GM12878 (cell line): Measurements from ENCODE around the gene DIAPH1. TPM values are rescaled to one million over a fixed set of nuclear protein-coding genes. Genes with fewer than 3 reads are reported as not detected.

ENCODE experiments used
- ATAC-seq: fragments of 200-7000 bp; cut with Tn5 transposase; 3 replicates; pipeline ENCODE4 v1.9.1; 2020; ENCODE audit warnings: mild to moderate bottlenecking, moderate library complexity
- BruUV-seq: library from RNA; stranded (reverse); fragments of 400-500 nt; replicated peaks from 2 replicates; lab custom pipeline; 2021; lab: Mats Ljungman, UMichigan
- CTCF ChIA-PET: fragments of 300-600 bp; sonication (Branson Sonifier 250); formaldehyde crosslinking; extraction: SDS; loops from one replicate; lab custom pipeline; 2021; ENCODE audit warnings: inconsistent platforms; lab: Yijun Ruan, JAX
- POLR2A ChIA-PET: fragments of 350-600 bp; formaldehyde crosslinking; extraction: SDS; loops from one replicate; lab custom pipeline; 2021; ENCODE audit warnings: inconsistent platforms; lab: Charles Lee
- RAD21 ChIA-PET: fragments of 300-600 bp; sonication (Branson Sonifier 250); formaldehyde crosslinking; loops from one replicate; lab custom pipeline; 2023; ENCODE audit warnings: antibody characterized with exemption; ENCODE audit not compliant: unreplicated experiment; lab: Charles Lee
- SMC1A ChIA-PET: fragments of 300-600 bp; sonication (Branson Sonifier 250); formaldehyde crosslinking; loops from one replicate; lab custom pipeline; 2023; ENCODE audit not compliant: unreplicated experiment, uncharacterized antibody; lab: Charles Lee
- DNase-seq: peaks from one replicate; pipeline ENCODE4 v3.0.0-alpha.2; 2011; ENCODE audit warnings: low read depth, low spot score
- FAIRE-seq: peaks from 3 replicates; lab custom pipeline; 2011; peaks lifted over from hg19 to GRCh38; lab: Jason Lieb, UNC
- H2AFZ ChIP-seq: 2 replicates; pipeline ENCODE4 v1.6.0; 2011; ENCODE audit warnings: low read depth, low read length, control low read depth; ENCODE audit not compliant: control insufficient read depth
- H3K27ac ChIP-seq: 2 replicates; pipeline ENCODE4 v1.5.1; 2011; ENCODE audit warnings: control low read depth; ENCODE audit not compliant: control insufficient read depth, insufficient read depth
- H3K27me3 ChIP-seq, 2 experiments: replicated peaks in 1 of 2; 2 replicates each; pipeline versions ENCODE4 v1.6.0 to v1.6.1; 2011; ENCODE audit warnings: low read length in 1 of 2; ENCODE audit not compliant: control insufficient read depth in 2 of 2, insufficient read depth in 2 of 2
- H3K36me3 ChIP-seq, 2 experiments: 2 replicates each; pipeline ENCODE4 v1.5.1; 2011; ENCODE audit warnings: low read length in 1 of 2; ENCODE audit not compliant: control insufficient read depth in 2 of 2, insufficient read depth in 2 of 2
- H3K4me1 ChIP-seq: 2 replicates; pipeline ENCODE4 v1.6.1; 2011; ENCODE audit warnings: mild to moderate bottlenecking, low read length, moderate library complexity, mixed read lengths; ENCODE audit not compliant: control insufficient read depth, insufficient read depth
- H3K4me2 ChIP-seq: 2 replicates; pipeline ENCODE4 v1.6.0; 2011; ENCODE audit warnings: control low read depth; ENCODE audit not compliant: control insufficient read depth, insufficient read depth
- H3K4me3 ChIP-seq: fragments of 200-600 bp; sonication (generic); 2 replicates; pipeline ENCODE4 v1.5.1; 2016
- H3K79me2 ChIP-seq: 2 replicates; pipeline ENCODE4 v1.6.0; 2011; ENCODE audit warnings: low read length; ENCODE audit not compliant: control insufficient read depth, insufficient read depth
- H3K9ac ChIP-seq: 2 replicates; pipeline ENCODE4 v1.8.0; 2011; ENCODE audit warnings: low read length, control low read depth, mixed read lengths; ENCODE audit not compliant: control insufficient read depth, insufficient read depth
- H3K9me3 ChIP-seq: replicated peaks from 3 replicates; pipeline ENCODE4 v1.5.1; 2011; ENCODE audit warnings: mild to moderate bottlenecking, low read length; ENCODE audit not compliant: control insufficient read depth, insufficient read depth
- H4K20me1 ChIP-seq: 2 replicates; pipeline ENCODE4 v1.6.0; 2011; ENCODE audit not compliant: control insufficient read depth, insufficient read depth
- CREM ChIP-seq: IDR thresholded peaks from 2 replicates; pipeline ENCODE4 v1.6.1; 2014; ENCODE audit warnings: antibody characterized with exemption, low read depth
- ETV6 ChIP-seq, 2 experiments: fragments of 450-650 bp in 1 of 2; IDR thresholded peaks in 1 of 2; conservative IDR thresholded peaks in 1 of 2; 2 replicates each; pipeline ENCODE4 v1.6.1; 2014; ENCODE audit warnings: antibody characterized with exemption in 1 of 2, borderline replicate concordance in 1 of 2, low read depth in 1 of 2, mild to moderate bottlenecking in 1 of 2, moderate library complexity in 1 of 2
- GATAD2B ChIP-seq: fragments of 450-650 bp; conservative IDR thresholded peaks from 2 replicates; pipeline ENCODE4 v1.6.1; 2017; ENCODE audit warnings: low read depth, mild to moderate bottlenecking, moderate library complexity
- HDAC6 ChIP-seq: fragments of 200-600 bp; sonication (generic); IDR thresholded peaks from one replicate; pipeline ENCODE4 v1.8.0; 2017; ENCODE audit warnings: antibody characterized with exemption; ENCODE audit not compliant: unreplicated experiment
- MYC ChIP-seq: IDR thresholded peaks from 2 replicates; pipeline ENCODE4 v1.6.1; 2011; ENCODE audit warnings: mild to moderate bottlenecking, low read length, moderate library complexity, inconsistent platforms; ENCODE audit not compliant: insufficient read depth, insufficient replicate concordance, insufficient read length, severe bottlenecking
- NRF1 ChIP-seq: conservative IDR thresholded peaks from 2 replicates; pipeline ENCODE4 v1.6.1; 2011; ENCODE audit warnings: mild to moderate bottlenecking, low read depth, low read length, improper control_type of control experiment
- RCOR1 ChIP-seq: conservative IDR thresholded peaks from 2 replicates; pipeline ENCODE4 v1.6.1; 2012; ENCODE audit warnings: low read depth, low read length, improper control_type of control experiment
- SP1 ChIP-seq: IDR thresholded peaks from one replicate; pipeline ENCODE4 v1.6.1; 2011; ENCODE audit warnings: low read depth, low read length
- SREBF1 ChIP-seq: IDR thresholded peaks from 2 replicates; pipeline ENCODE4 v1.6.1; 2012; ENCODE audit warnings: mild to moderate bottlenecking, low read length
- WGBS: methylation state at CpG from one replicate; pipeline ENCODE4 v1.1.6; 2016; ENCODE audit warnings: low lambda C conversion rate; ENCODE audit not compliant: insufficient replicate concordance, insufficient coverage; ENCODE audit errors: missing lambda C conversion rate; 5-methylcytosine and 5-hydroxymethylcytosine counted together
- in situ Hi-C: fragments of 300-500 bp; cut with MboI; formaldehyde crosslinking; loops from 9 replicates; pipeline ENCODE4 v1.14.3; 2018; ENCODE audit warnings: mixed read lengths
- intact Hi-C: fragments of 100-400 bp; cut with micrococcal nuclease; formaldehyde crosslinking; loops from one replicate; pipeline ENCODE4 v1.14.2; 2022; ENCODE audit not compliant: unreplicated experiment
- polyA plus RNA-seq, 11 experiments: library from polyadenylated mRNA; depleted of rRNA in 4 of 11; unstranded in 6 of 11; stranded (reverse) in 5 of 11; fragments of >200 nt; fragmentation: Nextera tagmentation in 4 of 11; fragmentation: Illumina TruSeq in 1 of 11; extraction: Ambion mirVana in 4 of 11; extraction: Trizol in 1 of 11; gene quantifications; 1 replicate in 1 of 11; 2 replicates in 10 of 11; pipeline versions ENCODE4 v1.2.1 to v1.2.3, GENCODE V29; 2011 to 2016; ENCODE audit warnings: inconsistent platforms in 2 of 11, missing spikeins in 2 of 11, low read depth in 1 of 11
- total RNA-seq, 4 experiments: library from RNA; depleted of rRNA in 3 of 4; stranded (reverse); fragments of >200 nt in 3 of 4; fragmentation: Illumina TruSeq in 1 of 4; extraction: Trizol in 1 of 4; gene quantifications; 2 replicates each; pipeline versions ENCODE4 v1.2.1 to v1.2.3, GENCODE V29; 2013 to 2021
- TF ChIP-seq, protein P1 (sequence below): fragments of 450-650 bp; IDR thresholded peaks from 2 replicates; pipeline ENCODE4 v1.6.1; 2017; ENCODE audit warnings: mild to moderate bottlenecking, moderate library complexity
- TF ChIP-seq, protein P2 (sequence below): fragments of 450-650 bp; IDR thresholded peaks from 2 replicates; pipeline ENCODE4 v1.6.1; 2014; ENCODE audit warnings: mild to moderate bottlenecking
- TF ChIP-seq, protein P3 (sequence below): fragments of 450-650 bp; IDR thresholded peaks from 2 replicates; pipeline ENCODE4 v1.6.1; 2017; ENCODE audit warnings: antibody characterized with exemption, mild to moderate bottlenecking, moderate library complexity
- TF ChIP-seq, protein P4 (sequence below): IDR thresholded peaks from 2 replicates; pipeline ENCODE4 v1.6.1; 2012; ENCODE audit warnings: low read depth, low read length, improper control_type of control experiment

Gene DIAPH1
- total and polyA plus RNA-seq, 10 of the 15 experiments (the other 5 are each of a cell fraction or from before 2014, with no cell fraction given): 37.8 to 168 (median 59.0) TPM

- TF ChIP-seq, protein P1, sequence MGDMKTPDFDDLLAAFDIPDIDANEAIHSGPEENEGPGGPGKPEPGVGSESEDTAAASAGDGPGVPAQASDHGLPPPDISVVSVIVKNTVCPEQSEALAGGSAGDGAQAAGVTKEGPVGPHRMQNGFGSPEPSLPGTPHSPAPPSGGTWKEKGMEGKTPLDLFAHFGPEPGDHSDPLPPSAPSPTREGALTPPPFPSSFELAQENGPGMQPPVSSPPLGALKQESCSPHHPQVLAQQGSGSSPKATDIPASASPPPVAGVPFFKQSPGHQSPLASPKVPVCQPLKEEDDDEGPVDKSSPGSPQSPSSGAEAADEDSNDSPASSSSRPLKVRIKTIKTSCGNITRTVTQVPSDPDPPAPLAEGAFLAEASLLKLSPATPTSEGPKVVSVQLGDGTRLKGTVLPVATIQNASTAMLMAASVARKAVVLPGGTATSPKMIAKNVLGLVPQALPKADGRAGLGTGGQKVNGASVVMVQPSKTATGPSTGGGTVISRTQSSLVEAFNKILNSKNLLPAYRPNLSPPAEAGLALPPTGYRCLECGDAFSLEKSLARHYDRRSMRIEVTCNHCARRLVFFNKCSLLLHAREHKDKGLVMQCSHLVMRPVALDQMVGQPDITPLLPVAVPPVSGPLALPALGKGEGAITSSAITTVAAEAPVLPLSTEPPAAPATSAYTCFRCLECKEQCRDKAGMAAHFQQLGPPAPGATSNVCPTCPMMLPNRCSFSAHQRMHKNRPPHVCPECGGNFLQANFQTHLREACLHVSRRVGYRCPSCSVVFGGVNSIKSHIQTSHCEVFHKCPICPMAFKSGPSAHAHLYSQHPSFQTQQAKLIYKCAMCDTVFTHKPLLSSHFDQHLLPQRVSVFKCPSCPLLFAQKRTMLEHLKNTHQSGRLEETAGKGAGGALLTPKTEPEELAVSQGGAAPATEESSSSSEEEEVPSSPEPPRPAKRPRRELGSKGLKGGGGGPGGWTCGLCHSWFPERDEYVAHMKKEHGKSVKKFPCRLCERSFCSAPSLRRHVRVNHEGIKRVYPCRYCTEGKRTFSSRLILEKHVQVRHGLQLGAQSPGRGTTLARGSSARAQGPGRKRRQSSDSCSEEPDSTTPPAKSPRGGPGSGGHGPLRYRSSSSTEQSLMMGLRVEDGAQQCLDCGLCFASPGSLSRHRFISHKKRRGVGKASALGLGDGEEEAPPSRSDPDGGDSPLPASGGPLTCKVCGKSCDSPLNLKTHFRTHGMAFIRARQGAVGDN: no peak
- TF ChIP-seq MYC (no peak), SREBF1 (no peak), GATAD2B (no peak)
- TF ChIP-seq, protein P2, sequence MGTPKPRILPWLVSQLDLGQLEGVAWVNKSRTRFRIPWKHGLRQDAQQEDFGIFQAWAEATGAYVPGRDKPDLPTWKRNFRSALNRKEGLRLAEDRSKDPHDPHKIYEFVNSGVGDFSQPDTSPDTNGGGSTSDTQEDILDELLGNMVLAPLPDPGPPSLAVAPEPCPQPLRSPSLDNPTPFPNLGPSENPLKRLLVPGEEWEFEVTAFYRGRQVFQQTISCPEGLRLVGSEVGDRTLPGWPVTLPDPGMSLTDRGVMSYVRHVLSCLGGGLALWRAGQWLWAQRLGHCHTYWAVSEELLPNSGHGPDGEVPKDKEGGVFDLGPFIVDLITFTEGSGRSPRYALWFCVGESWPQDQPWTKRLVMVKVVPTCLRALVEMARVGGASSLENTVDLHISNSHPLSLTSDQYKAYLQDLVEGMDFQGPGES: no peak
Observed at GRCh38 chr5:141517312-141517711, 101.5 kb downstream of the DIAPH1 start (continued).

DNA sequence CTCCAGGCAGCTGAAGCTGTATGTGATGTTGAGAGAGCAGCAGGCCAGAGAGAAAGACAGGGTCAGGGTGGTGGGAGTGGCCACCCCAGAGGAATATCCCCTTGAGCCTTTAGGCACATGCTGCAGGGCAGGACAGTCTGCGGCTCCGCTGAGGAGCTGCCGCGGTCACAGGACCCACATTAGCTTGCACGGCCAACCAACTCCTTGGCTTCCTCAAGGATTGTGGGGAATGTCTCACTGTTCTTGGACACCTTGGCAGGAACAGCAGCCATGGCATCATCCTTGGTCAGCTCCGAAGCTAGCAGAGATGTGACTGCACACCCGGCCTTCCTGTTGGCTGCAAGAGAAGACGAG is 102.2 kb downstream of the DIAPH1 start:
- no peaks in the 10 kb centered on the region for H3K79me2 ChIP-seq
- peaks cover 13 to 38% of the 10 kb centered on the region in 2 experiments for H3K36me3 ChIP-seq
- ChIA-PET RAD21 (interaction anchor here (11.6 kb wide), 1 partner anchor 40 kb away, joined by 109 read pairs; the partner anchor contains the start of gene PCDHGC3), SMC1A (interaction anchor here (0.9 to 10.8 kb wide), 4 partner anchors 9 to 103 kb away, joined by 3 to 176 read pairs (median 6); partner anchors contain the start of genes PCDHGA12 and PCDHGC3), POLR2A (no interaction called here), CTCF (interaction anchor here (1.5 to 6.0 kb wide), 3 partner anchors 9 to 41 kb away, joined by 7 to 194 read pairs (median 42); partner anchors contain the start of gene PCDHGC3)
- in situ Hi-C loops (no loop called here), intact Hi-C loops (no loop called here)
- peaks cover 37% of the 10 kb centered on the region for H3K4me1 ChIP-seq
- H2AFZ ChIP-seq: no peak overlapping the region
- no peak overlapping the region for H3K4me3 ChIP-seq
- DNase-seq: no peak
- 97% methylated on average over 8 of the region's 8 CpGs for whole genome bisulfite sequencing
- ATAC-seq: no peak
- H3K9me3 ChIP-seq: no peaks in the 10 kb centered on the region
- H3K4me2 ChIP-seq: no peak overlapping the region
- H3K9ac ChIP-seq: no peak overlapping the region
- H3K27ac ChIP-seq: no peak overlapping the region
- no TSS peak for BruUV-seq
- H4K20me1 ChIP-seq: no peaks in the 10 kb centered on the region
- no peaks in the 10 kb centered on the region for H3K27me3 ChIP-seq
- no peak for FAIRE-seq
- TF ChIP-seq CREM (no peak), RCOR1 (no peak), SP1 (no peak), ETV6 (conservative IDR thresholded peaks at IDR 0.05 in 1 of 2, IDR thresholded peaks at IDR 0.05 in 1 of 2; ENCODE audit: borderline replicate concordance in 1 of 2, low read depth in 1 of 2) (no peak), NRF1 (no peak), HDAC6 (no peak)
- TF ChIP-seq, protein P3, sequence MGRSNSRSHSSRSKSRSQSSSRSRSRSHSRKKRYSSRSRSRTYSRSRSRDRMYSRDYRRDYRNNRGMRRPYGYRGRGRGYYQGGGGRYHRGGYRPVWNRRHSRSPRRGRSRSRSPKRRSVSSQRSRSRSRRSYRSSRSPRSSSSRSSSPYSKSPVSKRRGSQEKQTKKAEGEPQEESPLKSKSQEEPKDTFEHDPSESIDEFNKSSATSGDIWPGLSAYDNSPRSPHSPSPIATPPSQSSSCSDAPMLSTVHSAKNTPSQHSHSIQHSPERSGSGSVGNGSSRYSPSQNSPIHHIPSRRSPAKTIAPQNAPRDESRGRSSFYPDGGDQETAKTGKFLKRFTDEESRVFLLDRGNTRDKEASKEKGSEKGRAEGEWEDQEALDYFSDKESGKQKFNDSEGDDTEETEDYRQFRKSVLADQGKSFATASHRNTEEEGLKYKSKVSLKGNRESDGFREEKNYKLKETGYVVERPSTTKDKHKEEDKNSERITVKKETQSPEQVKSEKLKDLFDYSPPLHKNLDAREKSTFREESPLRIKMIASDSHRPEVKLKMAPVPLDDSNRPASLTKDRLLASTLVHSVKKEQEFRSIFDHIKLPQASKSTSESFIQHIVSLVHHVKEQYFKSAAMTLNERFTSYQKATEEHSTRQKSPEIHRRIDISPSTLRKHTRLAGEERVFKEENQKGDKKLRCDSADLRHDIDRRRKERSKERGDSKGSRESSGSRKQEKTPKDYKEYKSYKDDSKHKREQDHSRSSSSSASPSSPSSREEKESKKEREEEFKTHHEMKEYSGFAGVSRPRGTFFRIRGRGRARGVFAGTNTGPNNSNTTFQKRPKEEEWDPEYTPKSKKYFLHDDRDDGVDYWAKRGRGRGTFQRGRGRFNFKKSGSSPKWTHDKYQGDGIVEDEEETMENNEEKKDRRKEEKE: no peak
- TF ChIP-seq, protein P4, sequence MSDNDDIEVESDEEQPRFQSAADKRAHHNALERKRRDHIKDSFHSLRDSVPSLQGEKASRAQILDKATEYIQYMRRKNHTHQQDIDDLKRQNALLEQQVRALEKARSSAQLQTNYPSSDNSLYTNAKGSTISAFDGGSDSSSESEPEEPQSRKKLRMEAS: no peak
